ENCODE data around the gene HECA. TPM values are rescaled to one million over a fixed set of nuclear protein-coding genes. Genes with fewer than 3 reads are reported as not detected.
"Not testable (repeated sequence)": the region's sequence is repeated elsewhere in the genome, so short reads cannot be mapped to it uniquely, and the experiment has no call there.

HECA gene
- total and polyA plus RNA-seq, 2 experiments from 2014 or later: 8.7 to 24.4 TPM

- Histone ChIP-seq H3K36me3 (no peaks in the 10 kb centered on the region), H3K27ac (no peak overlapping the region), H3K9me3 (ENCODE audit: low read depth) (no peaks in the 10 kb centered on the region), H3K4me3 (peak overlapping the region; percentile 3), H3K27me3 (no peaks in the 10 kb centered on the region), H3K4me1 (ENCODE audit: low read depth) (peaks cover 19% of the 10 kb centered on the region)
- no peak for TF ChIP-seq CTCF (IDR thresholded peaks at IDR 0.05; ENCODE audit: low read depth, low read length)
- DNase-seq (ENCODE audit: low read depth in 1 of 2, low spot score in 1 of 2): no peak
These were observed 2.8 kb downstream of the HECA start for GRCh38 chr6:139137706-139138105.

- H3K4me3 ChIP-seq; H3K27me3 ChIP-seq; H3K27ac ChIP-seq; DNase-seq (ENCODE audit: low read depth in 1 of 2, low spot score in 1 of 2); H3K36me3 ChIP-seq; H3K9me3 ChIP-seq (ENCODE audit: low read depth): not testable (repeated sequence)
- peaks cover 22% of the 10 kb centered on the region for H3K4me1 ChIP-seq (ENCODE audit: low read depth)
These were observed 6.0 kb downstream of the HECA start for GRCh38 chr6:139140854-139141253.

GRCh38 chr6:139142262-139142661, 7.4 kb downstream of the HECA start:
- DNase-seq (ENCODE audit: low read depth in 1 of 2, low spot score in 1 of 2): no peak
- no peaks in the 10 kb centered on the region for H3K36me3 ChIP-seq
- no peak for TF ChIP-seq CTCF (IDR thresholded peaks at IDR 0.05; ENCODE audit: low read depth, low read length)
- H3K4me1 ChIP-seq (ENCODE audit: low read depth): peaks cover 16% of the 10 kb centered on the region
- no peaks in the 10 kb centered on the region for H3K27me3 ChIP-seq
- H3K9me3 ChIP-seq (ENCODE audit: low read depth): no peaks in the 10 kb centered on the region
- no peak overlapping the region for H3K27ac ChIP-seq
- H3K4me3 ChIP-seq: no peak overlapping the region

- no peak overlapping the region for H3K4me3 ChIP-seq
- H3K27me3 ChIP-seq: no peaks in the 10 kb centered on the region
- no peak for TF ChIP-seq CTCF (IDR thresholded peaks at IDR 0.05; ENCODE audit: low read depth, low read length)
- no peak overlapping the region for H3K27ac ChIP-seq
- no peaks in the 10 kb centered on the region for H3K36me3 ChIP-seq
- H3K9me3 ChIP-seq (ENCODE audit: low read depth): no peaks in the 10 kb centered on the region
- DNase-seq (ENCODE audit: low read depth in 1 of 2, low spot score in 1 of 2): no peak
- H3K4me1 ChIP-seq (ENCODE audit: low read depth): peaks cover 8% of the 10 kb centered on the region
These were observed 8.2 kb downstream of the HECA start for GRCh38 chr6:139143111-139143510.

GRCh38 chr6:139144490-139145085, 9.7 kb downstream of the HECA start:
- Histone ChIP-seq H3K4me1 (ENCODE audit: low read depth) (peaks cover 17% of the 10 kb centered on the region), H3K9me3 (ENCODE audit: low read depth) (no peaks in the 10 kb centered on the region), H3K36me3 (no peaks in the 10 kb centered on the region), H3K27me3 (no peaks in the 10 kb centered on the region), H3K27ac (no peak overlapping the region), H3K4me3 (no peak overlapping the region)
- no peak for TF ChIP-seq CTCF (IDR thresholded peaks at IDR 0.05; ENCODE audit: low read depth, low read length)
- no peak for DNase-seq (ENCODE audit: low read depth in 1 of 2, low spot score in 1 of 2)

- H3K36me3 ChIP-seq: no peaks in the 10 kb centered on the region
- no peak for DNase-seq (ENCODE audit: low read depth in 1 of 2, low spot score in 1 of 2)
- no peak for TF ChIP-seq CTCF (IDR thresholded peaks at IDR 0.05; ENCODE audit: low read depth, low read length)
- H3K9me3 ChIP-seq (ENCODE audit: low read depth): no peaks in the 10 kb centered on the region
- no peak overlapping the region for H3K4me3 ChIP-seq
- H3K27ac ChIP-seq: no peak overlapping the region
- no peaks in the 10 kb centered on the region for H3K27me3 ChIP-seq
- peaks cover 17% of the 10 kb centered on the region for H3K4me1 ChIP-seq (ENCODE audit: low read depth)
These were observed 10.8 kb downstream of the HECA start for GRCh38 chr6:139145661-139146060.

Data from cardiac muscle cell (in vitro differentiated cells and primary cell).